GM19193 (cell line): ENCODE results near the gene ALG6.

ENCODE experiments used
- POLR2A ChIP-seq: IDR thresholded peaks from 4 replicates; pipeline ENCODE4 v1.6.1; 2011; ENCODE audit not compliant: insufficient read depth, insufficient read length; ENCODE audit errors: extremely low read depth

The ALG6 gene

GRCh38 chr1:63367215-63368103, at the start of gene ALG6:
ALG6 (plus strand) TSS chr1:63367627; CDS start chr1:63370978, 3,351 bp downstream.
- TF ChIP-seq POLR2A, result peak; percentile 94

GRCh38 chr1:63317817-63318152, 49.6 kb upstream of the ALG6 start:
- no peak for TF ChIP-seq POLR2A

- TF ChIP-seq POLR2A, result no peak
Measured at GRCh38 chr1:63318201-63318979, 49.0 kb upstream of the ALG6 start.

GRCh38 chr1:63319046-63320021, 48.1 kb upstream of the ALG6 start:
- no peak for TF ChIP-seq POLR2A

- TF ChIP-seq POLR2A, result no peak
Measured at GRCh38 chr1:63320022-63320721, 47.3 kb upstream of the ALG6 start.

- TF ChIP-seq POLR2A, result no peak
Measured at GRCh38 chr1:63321066-63321784, 46.2 kb upstream of the ALG6 start.

GRCh38 chr1:63321785-63322113, 45.7 kb upstream of the ALG6 start:
- no peak for TF ChIP-seq POLR2A

GRCh38 chr1:63322114-63322943, 45.1 kb upstream of the ALG6 start, which contains the start of gene FOXD3:
FOXD3 (plus strand) TSS chr1:63322567; CDS start chr1:63323059, 492 bp downstream.
- TF ChIP-seq POLR2A, result no peak

- TF ChIP-seq POLR2A, result no peak
Measured at GRCh38 chr1:63322944-63323864, 44.2 kb upstream of the ALG6 start.

- no peak for TF ChIP-seq POLR2A
Measured at GRCh38 chr1:63323865-63324778, 43.3 kb upstream of the ALG6 start.

- TF ChIP-seq POLR2A, result no peak
Measured at GRCh38 chr1:63324779-63325119, 42.7 kb upstream of the ALG6 start.
